SK-N-SH treated with all-trans-retinoic acid at 6 μM for 48 hours (cell line): Measurements from ENCODE around the gene RASA3.

Experiments used
- BACH2 ChIP-seq: fragments of 250-450 bp; sonication (Bioruptor Pico); IDR thresholded peaks from 2 replicates; pipeline ENCODE4 v1.9.0; 2021; ENCODE audit warnings: mild to moderate bottlenecking, borderline replicate concordance
- CREB5 ChIP-seq: fragments of 250-450 bp; sonication (Bioruptor Pico); IDR thresholded peaks from 2 replicates; pipeline ENCODE4 v1.5.1; 2020; ENCODE audit warnings: low read depth, mild to moderate bottlenecking, moderate library complexity
- GLIS3 ChIP-seq: fragments of 250-450 bp; sonication (Bioruptor Pico); IDR thresholded peaks from 2 replicates; pipeline ENCODE4 v1.5.0; 2020; ENCODE audit warnings: mild to moderate bottlenecking, moderate library complexity
- PATZ1 ChIP-seq: fragments of 250-450 bp; sonication (Bioruptor Pico); IDR thresholded peaks from 2 replicates; pipeline ENCODE4 v1.8.0; 2020; ENCODE audit warnings: mild to moderate bottlenecking, moderate library complexity, borderline replicate concordance
- ZFP30 ChIP-seq: fragments of 450-650 bp; formaldehyde crosslinking; IDR thresholded peaks from 2 replicates; pipeline ENCODE4 v1.5.0; 2022; ENCODE audit warnings: mild to moderate bottlenecking, moderate library complexity

GRCh38 chr13:114102521-114103288 is 29.7 kb downstream of the RASA3 start:
- TF ChIP-seq ZFP30 (CRISPR knock-in tag) (no peak), BACH2 (CRISPR knock-in tag) (no peak), PATZ1 (CRISPR knock-in tag) (no peak), GLIS3 (no peak), CREB5 (CRISPR knock-in tag) (no peak)
